Measurements from ENCODE around the gene BID.

GRCh38 chr22:17775781-17776465 lies 1.7 kb upstream of the BID start:
- no peak for TF ChIP-seq CTCF (IDR thresholded peaks at IDR 0.05)
- no peak for TF ChIP-seq ZFX (IDR thresholded peaks at IDR 0.05; ENCODE audit: borderline replicate concordance)

Data from 22Rv1 (cell line).